ENCODE results near the gene ZNF768.
"Not testable (repeated sequence)": the region's sequence is repeated elsewhere in the genome, so short reads cannot be mapped to it uniquely, and the experiment has no call there.

The ZNF768 gene

GRCh38 chr16:30532285-30533145, 6.1 kb upstream of the ZNF768 start:
- DNase-seq, result no peak

- DNase-seq, result no peak
These were observed 4.0 kb upstream of the ZNF768 start for GRCh38 chr16:30530163-30531037.

GRCh38 chr16:30528799-30529457, 2.6 kb upstream of the ZNF768 start:
- no peak for DNase-seq

- no peak for DNase-seq
These were observed 1.3 kb upstream of the ZNF768 start for GRCh38 chr16:30527635-30528178.

- peak; percentile 99 for DNase-seq
These were observed 663 bp upstream of the ZNF768 start for GRCh38 chr16:30526823-30527634.

- DNase-seq, result no peak
These were observed 576 bp downstream of the ZNF768 start for GRCh38 chr16:30525844-30526136.

- no peak for DNase-seq
These were observed 1.5 kb downstream of the ZNF768 start for GRCh38 chr16:30524575-30525568.

GRCh38 chr16:30523768-30524574, 2.4 kb downstream of the ZNF768 start:
- peak; percentile 61 for DNase-seq

GRCh38 chr16:30522702-30523463, 3.5 kb downstream of the ZNF768 start:
- DNase-seq, result not testable (repeated sequence)

- DNase-seq, result no peak
These were observed 4.3 kb downstream of the ZNF768 start for GRCh38 chr16:30521873-30522641.

- DNase-seq, result no peak
These were observed 4.9 kb downstream of the ZNF768 start for GRCh38 chr16:30521476-30521872.

GRCh38 chr16:30519120-30520049, 7.0 kb downstream of the ZNF768 start:
- no peak for DNase-seq

- no peak for DNase-seq
These were observed 7.8 kb downstream of the ZNF768 start for GRCh38 chr16:30518552-30518951.

GRCh38 chr16:30515275-30515674, 11.1 kb downstream of the ZNF768 start:
- DNase-seq, result no peak

- DNase-seq, result no peak
These were observed 14.9 kb downstream of the ZNF768 start for GRCh38 chr16:30511509-30511908.

GRCh38 chr16:30510376-30510938, 15.9 kb downstream of the ZNF768 start:
- DNase-seq, result no peak

All from NCI-H82 (cell line).